Stimulated activated effector memory CD8-positive, alpha-beta T cell treated with anti-CD3 and anti-CD28 coated beads, Interleukin-12 subunit alpha, Interleukin-12 subunit beta, amount 100 ng/mL, for 72 hours (primary cell): ENCODE measurements around the gene MED26.
"Not testable (repeated sequence)": the region's sequence is repeated elsewhere in the genome, so short reads cannot be mapped to it uniquely, and the experiment has no call there.

Experiments
- ATAC-seq: fragments of 150-1000 bp; cut with Tn5 transposase; 2 replicates; pipeline ENCODE4 v1.10.0; 2021
- DNase-seq, 2 donors: peaks; one replicate each; pipeline ENCODE4 v3.0.0; 2021 to 2022; ENCODE audit warnings: low spot score in 2 of 2
- H3K27ac Mint-ChIP-seq: one replicate; pipeline ENCODE4 v1.8.0; 2022; ENCODE audit warnings: mild to moderate bottlenecking, mixed read lengths
- H3K36me3 Mint-ChIP-seq: one replicate; pipeline ENCODE4 v1.8.0; 2022; ENCODE audit warnings: mild to moderate bottlenecking, mixed read lengths
- H3K4me1 Mint-ChIP-seq: one replicate; pipeline ENCODE4 v1.8.0; 2022; ENCODE audit warnings: mixed read lengths
- H3K4me3 Mint-ChIP-seq: one replicate; pipeline ENCODE4 v1.8.0; 2022; ENCODE audit warnings: mild to moderate bottlenecking, mixed read lengths
- H3K9me3 Mint-ChIP-seq: one replicate; pipeline ENCODE4 v1.8.0; 2022; ENCODE audit warnings: mixed read lengths

Gene MED26

DNA sequence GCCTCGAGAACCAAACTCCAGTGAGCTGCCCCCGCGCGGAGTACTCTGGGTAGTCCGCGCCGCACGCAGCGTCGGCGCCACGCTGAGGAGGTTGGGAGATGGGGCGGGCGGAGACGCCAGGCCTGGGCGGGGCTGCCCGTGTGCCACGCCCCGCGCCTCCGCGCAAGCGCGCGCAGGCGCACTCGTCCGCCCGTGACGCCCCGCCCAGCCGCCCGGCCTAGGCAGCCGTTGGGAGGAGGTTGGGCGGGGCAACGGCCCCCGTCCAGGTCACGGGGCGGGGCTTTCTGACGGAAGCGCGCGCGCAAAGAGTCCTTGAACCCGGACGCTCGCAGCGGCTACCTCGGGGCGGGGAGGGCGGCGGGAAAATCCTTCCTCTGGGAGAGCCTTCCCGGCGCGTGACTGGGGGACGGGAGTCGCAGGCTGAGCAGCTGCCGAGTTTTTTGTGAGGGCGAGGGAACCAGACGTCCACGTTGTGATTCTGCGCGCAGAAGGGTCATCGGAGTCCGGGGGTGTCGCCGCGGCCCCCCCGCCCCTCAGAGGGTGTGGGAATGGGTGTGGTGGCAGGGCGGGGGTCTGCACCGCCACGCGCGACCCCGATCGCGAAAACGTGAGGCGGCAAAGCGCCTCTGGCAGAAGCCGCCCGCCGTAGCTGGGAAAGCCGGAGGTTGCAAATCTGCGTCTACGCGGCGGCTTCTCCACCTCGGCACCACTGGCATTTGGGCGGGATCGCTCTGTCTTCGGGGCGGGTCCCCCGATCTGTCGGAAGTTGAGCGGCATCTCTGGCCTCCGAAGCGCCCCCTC lies at the start of gene MED26:
MED26 (minus strand) TSS at position 22 of the 801 bp plus-strand sequence. CDS start 261 bp downstream, outside the sequence.
- DNase-seq (peak; percentile 95 to 98), ATAC-seq (peak; percentile 95)
- Mint-ChIP-seq H3K9me3 (no peaks in the 10 kb centered on the region), H3K27ac (peak within 1 kb of the TSS; percentile 96), H3K36me3 (peaks cover 86% of the 10 kb centered on the region), H3K4me1 (peaks cover 33% of the 10 kb centered on the region), H3K4me3 (peak within 1 kb of the TSS; percentile 95)

GRCh38 chr19:16677055-16677454 lies 49.1 kb upstream of the MED26 start:
- no peak for ATAC-seq
- no peak overlapping the region for H3K27ac Mint-ChIP-seq
- no peak overlapping the region for H3K4me3 Mint-ChIP-seq
- H3K4me1 Mint-ChIP-seq = no peaks in the 10 kb centered on the region
- no peaks in the 10 kb centered on the region for H3K36me3 Mint-ChIP-seq
- DNase-seq = no peak
- no peaks in the 10 kb centered on the region for H3K9me3 Mint-ChIP-seq

GRCh38 chr19:16676101-16676798 lies 48.2 kb upstream of the MED26 start:
- Mint-ChIP-seq H3K4me1 (no peaks in the 10 kb centered on the region), H3K4me3 (no peak overlapping the region), H3K27ac (no peak overlapping the region), H3K36me3 (no peaks in the 10 kb centered on the region), H3K9me3 (no peaks in the 10 kb centered on the region)
- DNase-seq = no peak
- ATAC-seq = no peak

- not testable (repeated sequence) for H3K4me3 Mint-ChIP-seq, H3K27ac Mint-ChIP-seq, ATAC-seq, H3K4me1 Mint-ChIP-seq, H3K36me3 Mint-ChIP-seq, H3K9me3 Mint-ChIP-seq, DNase-seq
Measured at GRCh38 chr19:16673839-16674238, 45.8 kb upstream of the MED26 start.

- no peaks in the 10 kb centered on the region for H3K4me1 Mint-ChIP-seq
- H3K9me3 Mint-ChIP-seq = no peaks in the 10 kb centered on the region
- H3K4me3 Mint-ChIP-seq = no peak overlapping the region
- no peaks in the 10 kb centered on the region for H3K36me3 Mint-ChIP-seq
- H3K27ac Mint-ChIP-seq = no peak overlapping the region
- ATAC-seq (no peak), DNase-seq (no peak)
Measured at GRCh38 chr19:16673231-16673630, 45.2 kb upstream of the MED26 start.

- Mint-ChIP-seq H3K27ac (no peak overlapping the region), H3K4me1 (no peaks in the 10 kb centered on the region), H3K9me3 (no peaks in the 10 kb centered on the region), H3K36me3 (no peaks in the 10 kb centered on the region), H3K4me3 (no peak overlapping the region)
- ATAC-seq (no peak), DNase-seq (no peak)
Measured at GRCh38 chr19:16671652-16672274, 43.8 kb upstream of the MED26 start.

DNA sequence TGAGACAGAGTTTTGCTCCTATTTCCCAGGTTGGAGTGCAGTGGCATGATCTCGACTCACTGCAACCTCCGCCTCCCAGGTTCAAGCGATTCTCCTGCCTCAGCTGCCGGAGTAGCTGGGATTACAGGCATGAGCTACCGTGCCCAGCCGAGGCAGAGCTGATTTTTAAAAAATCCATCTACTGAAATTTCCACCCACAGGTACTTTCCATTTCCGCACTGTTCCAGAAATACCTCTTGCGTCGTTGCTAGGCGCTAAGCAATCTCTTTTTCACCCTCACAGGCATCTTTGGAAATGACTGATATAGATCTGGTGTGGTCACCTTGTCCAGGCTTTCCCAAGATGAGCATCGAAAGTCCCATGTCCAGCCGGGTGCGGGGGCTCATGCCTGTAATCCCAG lies 42.3 kb upstream of the MED26 start:
- no peak for DNase-seq
- Mint-ChIP-seq H3K4me3 (no peak overlapping the region), H3K36me3 (no peaks in the 10 kb centered on the region), H3K9me3 (no peaks in the 10 kb centered on the region), H3K4me1 (no peaks in the 10 kb centered on the region), H3K27ac (no peak overlapping the region)
- ATAC-seq = no peak

DNA sequence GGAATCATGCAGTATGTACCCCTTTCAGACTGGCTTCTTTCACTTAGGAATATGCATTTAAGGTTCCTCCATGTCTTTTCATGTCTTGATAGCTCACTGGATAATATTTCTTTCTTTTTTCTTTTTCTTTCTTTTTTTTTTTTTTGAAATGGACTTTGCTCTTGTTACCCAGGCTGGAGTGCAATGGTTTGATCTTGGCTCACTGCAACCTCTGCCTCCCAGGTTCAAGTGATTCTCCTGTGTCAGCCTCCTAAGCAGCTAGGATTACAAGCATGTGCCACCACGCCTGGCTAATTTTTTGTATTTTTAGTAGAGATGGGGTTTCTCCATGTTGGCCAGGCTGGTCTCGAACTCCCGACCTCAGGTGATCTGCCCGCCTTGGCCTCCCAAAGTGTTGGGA lies 40.7 kb upstream of the MED26 start:
- not testable (repeated sequence) for H3K9me3 Mint-ChIP-seq, H3K36me3 Mint-ChIP-seq, H3K27ac Mint-ChIP-seq, H3K4me1 Mint-ChIP-seq, H3K4me3 Mint-ChIP-seq, ATAC-seq, DNase-seq

- Mint-ChIP-seq H3K4me3 (no peak overlapping the region), H3K36me3 (no peaks in the 10 kb centered on the region), H3K9me3 (no peaks in the 10 kb centered on the region), H3K4me1 (no peaks in the 10 kb centered on the region), H3K27ac (no peak overlapping the region)
- DNase-seq = no peak
- ATAC-seq = no peak
Measured at GRCh38 chr19:16668176-16668575, 40.2 kb upstream of the MED26 start.

DNA sequence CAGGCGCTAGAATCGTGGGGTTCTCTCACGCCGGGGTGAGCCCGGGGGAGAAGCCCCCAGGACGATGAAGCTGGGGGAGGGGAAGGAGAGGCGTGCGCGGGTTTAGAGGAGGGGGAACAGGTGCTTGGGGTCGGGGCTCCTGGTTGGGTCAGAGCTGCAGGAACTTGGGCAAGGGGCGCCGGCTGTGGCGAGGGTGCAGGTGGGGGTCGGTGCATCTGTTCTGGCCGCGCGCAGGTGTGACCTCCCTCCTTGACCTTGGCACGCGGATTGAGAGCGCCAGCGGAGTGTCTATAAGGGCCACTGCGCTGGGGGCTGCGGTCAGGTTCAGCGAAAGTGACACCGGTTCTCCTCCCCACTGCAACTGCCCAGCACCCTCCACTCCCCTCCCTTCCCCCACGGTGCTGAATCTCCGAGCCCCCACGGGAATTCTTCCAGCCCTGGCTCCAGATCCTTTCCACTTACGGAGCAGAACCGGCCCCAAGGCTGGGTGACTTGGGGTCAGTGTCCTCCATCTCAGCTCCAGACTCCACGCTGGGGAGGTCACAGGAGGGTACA lies 33.6 kb upstream of the MED26 start:
- no peaks in the 10 kb centered on the region for H3K9me3 Mint-ChIP-seq

DNA sequence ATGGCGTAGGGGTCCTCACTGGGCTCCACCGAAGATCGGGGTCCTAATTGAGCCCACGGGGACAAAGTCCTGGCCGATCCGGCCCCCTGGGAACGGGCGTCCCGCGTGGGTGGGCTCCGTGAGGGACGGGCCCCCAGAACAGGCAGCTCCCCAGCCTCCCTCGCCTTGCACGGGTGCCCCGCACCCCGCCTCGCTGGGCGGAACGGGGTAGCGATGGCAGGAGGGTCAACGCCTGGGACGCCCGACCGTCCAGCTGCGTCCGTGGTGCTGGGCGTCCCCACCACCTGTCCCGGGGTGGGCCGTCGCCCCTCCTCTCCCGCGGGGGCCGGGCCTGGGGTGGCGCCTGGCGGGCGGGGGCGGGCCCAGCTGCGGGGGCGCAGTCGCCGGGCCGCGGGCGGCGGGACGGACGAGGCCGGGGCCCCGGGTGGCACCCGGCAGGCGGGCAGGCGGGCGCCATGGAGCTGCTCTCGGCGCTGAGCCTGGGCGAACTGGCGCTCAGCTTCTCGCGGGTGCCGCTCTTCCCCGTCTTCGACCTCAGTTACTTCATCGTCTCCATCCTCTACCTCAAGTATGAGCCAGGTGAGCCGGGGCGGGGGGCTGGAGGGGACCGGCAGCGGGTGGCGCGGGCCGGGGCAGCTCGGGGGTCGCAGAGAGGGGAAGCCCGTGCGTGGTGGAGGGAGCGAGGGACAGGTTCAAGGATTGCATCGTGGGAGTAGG lies 32.9 kb upstream of the MED26 start, which contains the start of gene TMEM38A:
TMEM38A (plus strand) TSS at position 377 of the 717 bp plus-strand sequence; CDS start at position 456, 79 bp downstream.
- DNase-seq (peak; percentile 42 to 73), ATAC-seq (peak; percentile 8)
- Mint-ChIP-seq H3K27ac (peak within 1 kb of the TSS; percentile 95), H3K4me1 (peaks cover 30% of the 10 kb centered on the region), H3K36me3 (peaks cover 44% of the 10 kb centered on the region), H3K4me3 (peak within 1 kb of the TSS; percentile 91), H3K9me3 (no peaks in the 10 kb centered on the region)

More for the DNA sequence above, 33.6 kb upstream of the MED26 start:
- DNase-seq (peak in 1 of 2 donors; percentile 53), ATAC-seq (no peak)
- H3K4me3 Mint-ChIP-seq = peak overlapping the region; percentile 91
- peak overlapping the region; percentile 95 for H3K27ac Mint-ChIP-seq
- peaks cover 38% of the 10 kb centered on the region for H3K36me3 Mint-ChIP-seq
- peaks cover 30% of the 10 kb centered on the region for H3K4me1 Mint-ChIP-seq

DNA sequence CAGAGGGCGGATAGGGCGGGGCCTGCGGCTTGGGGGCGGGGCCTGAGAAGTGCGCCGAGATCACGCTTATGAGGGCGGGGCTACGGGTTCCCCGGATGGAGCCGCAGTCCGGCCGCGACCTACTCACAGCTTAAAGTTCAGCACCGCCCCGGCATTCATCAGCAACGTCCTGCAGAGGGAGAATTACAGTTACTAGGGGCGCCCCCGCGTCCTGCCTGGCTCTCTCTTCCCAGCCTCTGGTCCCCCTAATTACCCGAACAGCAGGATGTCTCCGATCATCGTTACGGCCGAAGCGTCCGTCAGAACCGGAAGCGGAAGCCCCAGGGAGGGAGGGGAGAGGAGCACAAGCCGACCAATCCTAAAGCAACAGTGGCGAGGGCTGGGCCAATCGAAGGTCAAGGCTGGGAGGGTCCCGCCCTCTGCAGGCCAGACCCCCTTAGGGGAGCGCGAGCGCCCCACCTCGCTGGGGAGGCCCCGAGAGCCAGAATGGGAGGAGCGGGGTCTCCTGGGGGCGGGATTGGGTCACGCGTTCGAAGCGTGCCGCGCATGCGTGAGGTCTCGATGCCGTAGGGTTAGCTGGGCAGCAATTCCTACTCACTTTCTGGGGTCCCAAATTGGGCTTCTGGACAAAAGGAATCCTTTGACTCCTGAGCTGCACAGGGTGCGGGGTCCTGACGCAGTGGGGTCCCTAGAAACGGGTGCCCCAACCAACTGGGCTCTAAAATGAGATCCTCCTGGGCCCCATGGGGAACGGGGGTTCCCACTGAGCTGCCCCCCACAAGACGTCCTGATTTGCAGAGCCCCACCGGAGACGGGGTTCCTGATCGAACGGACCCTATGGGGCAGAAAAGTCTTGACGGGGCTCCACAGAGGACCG lies 32.1 kb upstream of the MED26 start, which contains the start of gene SMIM7:
SMIM7 (minus strand) TSS at position 313 of the 877 bp plus-strand sequence; CDS start at position 279, 34 bp downstream.
- H3K36me3 Mint-ChIP-seq = peaks cover 52% of the 10 kb centered on the region
- peak within 1 kb of the TSS; percentile 91 for H3K4me3 Mint-ChIP-seq
- H3K4me1 Mint-ChIP-seq = peaks cover 30% of the 10 kb centered on the region
- H3K27ac Mint-ChIP-seq = peak within 1 kb of the TSS; percentile 95
- peak; percentile 90 to 98 for DNase-seq
- no peaks in the 10 kb centered on the region for H3K9me3 Mint-ChIP-seq
- ATAC-seq = peak; percentile 99

DNA sequence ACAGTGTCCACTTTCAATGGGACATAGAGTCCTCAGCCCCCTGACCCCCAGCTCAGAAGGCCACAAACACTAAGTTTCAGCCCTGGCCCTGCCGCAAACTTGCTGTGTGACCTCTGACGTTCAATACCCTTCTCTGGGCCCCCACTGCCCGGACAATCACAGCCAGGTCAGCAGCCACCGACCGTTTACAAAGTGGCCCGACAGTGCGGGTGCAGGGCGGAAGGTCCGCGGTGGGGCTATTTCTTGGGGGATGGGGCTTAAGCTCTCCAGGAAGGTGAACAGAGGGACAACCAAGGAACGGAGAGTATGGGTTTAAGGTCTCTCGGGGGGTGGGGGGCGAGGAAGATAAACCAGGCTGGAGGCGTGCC lies 31.4 kb upstream of the MED26 start:
- no peak for ATAC-seq
- no peak for DNase-seq
- H3K9me3 Mint-ChIP-seq = no peaks in the 10 kb centered on the region
- peaks cover 30% of the 10 kb centered on the region for H3K4me1 Mint-ChIP-seq
- H3K27ac Mint-ChIP-seq = peak overlapping the region; percentile 95
- peak overlapping the region; percentile 91 for H3K4me3 Mint-ChIP-seq
- peaks cover 59% of the 10 kb centered on the region for H3K36me3 Mint-ChIP-seq

DNA sequence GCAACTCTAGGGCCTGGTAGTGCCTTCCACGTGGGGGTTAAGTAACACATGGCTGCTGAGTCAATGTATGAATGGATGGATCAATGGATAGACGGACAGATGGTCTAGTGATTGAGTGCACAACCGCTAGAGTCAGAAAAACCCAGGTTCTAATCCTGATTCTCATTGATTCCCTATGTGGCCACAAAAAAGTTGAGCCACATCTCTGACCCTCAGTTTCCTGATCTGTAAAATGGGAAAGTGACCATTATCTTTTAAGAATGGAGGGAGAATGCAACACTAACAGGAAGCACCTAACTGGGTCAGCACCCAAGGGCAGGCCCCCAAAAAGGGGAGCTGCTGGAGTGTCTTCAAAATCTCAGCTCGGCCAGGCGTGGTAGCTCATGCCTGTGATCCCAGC lies 29.4 kb upstream of the MED26 start:
- Mint-ChIP-seq H3K27ac (no peak overlapping the region), H3K4me1 (peaks cover 34% of the 10 kb centered on the region), H3K9me3 (no peaks in the 10 kb centered on the region), H3K4me3 (no peak overlapping the region), H3K36me3 (peaks cover 79% of the 10 kb centered on the region)
- no peak for ATAC-seq
- no peak for DNase-seq
